H54 (cell line): ENCODE data around the gene OR1I1.
"Not testable (repeated sequence)": the region's sequence is repeated elsewhere in the genome, so short reads cannot be mapped to it uniquely, and the experiment has no call there.

Experiments used
- DNase-seq: peaks from one replicate; pipeline ENCODE4 v3.0.0; 2011; ENCODE audit warnings: low spot score, mixed read lengths; ENCODE audit not compliant: insufficient read length
- FAIRE-seq: peaks from 3 replicates; lab custom pipeline; 2011; peaks lifted over from hg19 to GRCh38; lab: Jason Lieb, UNC
- POLR2A ChIP-seq: IDR thresholded peaks from 2 replicates; pipeline ENCODE4 v1.6.1; 2011; ENCODE audit warnings: low read depth, mild to moderate bottlenecking, low read length

The OR1I1 gene, protein sequence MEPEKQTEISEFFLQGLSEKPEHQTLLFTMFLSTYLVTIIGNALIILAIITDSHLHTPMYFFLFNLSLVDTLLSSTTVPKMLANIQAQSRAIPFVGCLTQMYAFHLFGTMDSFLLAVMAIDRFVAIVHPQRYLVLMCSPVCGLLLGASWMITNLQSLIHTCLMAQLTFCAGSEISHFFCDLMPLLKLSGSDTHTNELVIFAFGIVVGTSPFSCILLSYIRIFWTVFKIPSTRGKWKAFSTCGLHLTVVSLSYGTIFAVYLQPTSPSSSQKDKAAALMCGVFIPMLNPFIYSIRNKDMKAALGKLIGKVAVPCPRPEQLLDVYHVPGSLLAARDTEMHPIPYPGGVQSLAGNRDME

DNA sequence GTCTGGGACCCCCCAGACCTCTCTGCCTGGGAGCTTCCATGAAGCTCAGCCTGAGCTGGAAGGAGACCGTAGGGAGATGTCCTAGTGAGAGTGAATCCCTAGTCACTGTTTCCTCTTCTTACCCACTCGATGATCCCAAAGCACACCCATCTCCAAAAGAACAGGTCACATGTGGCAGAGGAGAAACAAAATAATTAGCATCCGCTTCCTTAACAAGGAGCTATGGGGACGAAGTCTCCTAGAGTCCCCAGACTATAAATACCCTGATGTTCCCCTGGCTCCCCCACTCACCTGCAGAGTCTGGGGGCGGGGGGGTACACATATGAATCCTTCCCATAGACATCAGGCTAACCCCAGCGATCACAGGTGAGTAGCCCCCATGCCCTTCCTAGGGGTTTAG, at the start of gene OR1I1:
Gene OR1I1, plus strand, starts transcription at position 301 of the 400 bp plus-strand sequence. CDS start 4,855 bp downstream, outside the sequence.
- FAIRE-seq (no peak), DNase-seq (no peak)
- no peak for TF ChIP-seq POLR2A

DNA sequence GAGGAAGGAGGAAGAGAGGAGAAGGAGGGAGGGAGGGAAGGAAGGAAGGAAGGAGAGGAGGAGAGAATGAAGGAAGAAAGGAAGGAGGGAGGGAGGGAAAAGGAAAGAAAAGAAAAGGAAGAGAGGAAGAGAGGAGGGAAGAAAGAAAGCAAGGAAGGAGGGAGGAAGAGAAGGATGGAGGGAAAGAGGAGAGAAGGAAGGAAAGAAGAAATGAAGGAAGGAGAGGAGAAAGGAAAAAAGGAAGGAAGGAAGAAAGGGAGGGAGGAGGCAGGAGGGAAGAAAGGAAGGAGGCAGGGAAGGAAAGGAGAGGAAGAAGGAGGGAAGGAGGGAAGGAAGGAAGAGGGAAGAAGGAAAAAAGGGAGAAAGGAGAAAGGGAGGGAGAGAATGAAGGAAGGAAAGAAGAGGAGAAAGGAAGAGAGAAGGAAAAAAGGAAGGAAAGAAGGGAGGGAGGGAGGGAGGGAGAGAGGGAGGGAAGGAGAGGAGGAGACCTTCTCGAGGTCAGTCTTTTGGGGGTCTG, 46.2 kb upstream of the OR1I1 start:
- no peak for FAIRE-seq

DNA sequence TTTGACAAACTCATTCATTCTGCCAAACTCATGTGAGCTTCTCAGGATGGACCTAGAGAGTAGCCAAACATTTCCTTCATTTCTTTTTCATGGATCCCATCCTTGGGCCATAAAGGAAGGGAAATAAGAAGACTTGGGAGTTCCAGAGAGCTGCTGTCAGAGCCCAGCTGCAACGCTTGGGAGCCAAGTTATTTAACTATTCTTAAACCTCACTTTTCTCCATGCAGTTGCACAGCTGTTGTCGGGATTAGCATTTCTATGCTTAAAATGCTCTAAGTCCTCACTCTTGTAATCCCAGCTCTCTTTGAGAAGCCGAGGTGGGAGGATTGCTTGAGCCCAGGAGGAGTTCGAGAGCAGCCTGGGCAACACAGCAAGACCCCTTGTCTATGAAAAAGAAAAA, 44.4 kb upstream of the OR1I1 start:
- FAIRE-seq, result no peak

More for the DNA sequence above, 46.2 kb upstream of the OR1I1 start:
- no peak for TF ChIP-seq POLR2A
- no peak for DNase-seq

DNA sequence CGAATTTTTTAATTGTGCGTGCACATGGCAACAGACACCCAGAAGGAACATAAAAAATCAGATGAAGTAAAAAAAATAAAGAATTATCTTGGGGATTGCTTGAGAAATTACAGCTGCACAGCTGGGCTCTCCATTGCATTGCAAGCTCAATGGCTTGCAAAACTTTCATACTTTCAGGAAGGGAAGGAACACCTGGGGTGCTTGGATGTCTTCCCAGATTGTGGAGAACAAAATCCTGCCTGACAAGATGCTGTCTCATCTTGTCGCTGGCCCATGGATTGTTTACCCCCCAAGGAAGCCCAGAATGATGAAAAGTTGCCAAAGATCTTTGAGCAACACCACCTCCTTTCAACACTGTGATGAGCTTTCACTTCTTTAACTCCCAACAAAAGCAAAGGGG, 43.7 kb upstream of the OR1I1 start:
- no peak for FAIRE-seq
- no peak for TF ChIP-seq POLR2A
- DNase-seq, result no peak

More for the DNA sequence above, 44.4 kb upstream of the OR1I1 start:
- DNase-seq, result no peak
- no peak for TF ChIP-seq POLR2A

DNA sequence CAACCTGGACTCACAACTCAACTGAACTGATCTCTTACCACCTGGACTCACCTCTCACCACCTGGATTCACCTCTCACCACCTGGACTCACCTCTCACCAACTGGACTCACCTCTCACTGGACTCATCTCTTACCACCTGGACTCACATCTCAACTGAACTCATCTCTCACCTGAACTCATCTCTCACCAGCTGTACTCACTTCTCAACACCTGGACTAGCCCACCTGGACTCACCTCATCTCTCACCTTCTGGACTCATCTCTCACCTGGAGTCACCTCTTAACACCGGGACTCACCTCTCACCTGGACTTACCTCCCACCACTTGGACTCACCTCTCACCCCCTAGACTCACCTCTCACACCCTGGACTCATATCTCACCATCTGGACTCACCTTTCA, 40.0 kb upstream of the OR1I1 start:
- no peak for TF ChIP-seq POLR2A
- FAIRE-seq, result no peak
- no peak for DNase-seq

DNA sequence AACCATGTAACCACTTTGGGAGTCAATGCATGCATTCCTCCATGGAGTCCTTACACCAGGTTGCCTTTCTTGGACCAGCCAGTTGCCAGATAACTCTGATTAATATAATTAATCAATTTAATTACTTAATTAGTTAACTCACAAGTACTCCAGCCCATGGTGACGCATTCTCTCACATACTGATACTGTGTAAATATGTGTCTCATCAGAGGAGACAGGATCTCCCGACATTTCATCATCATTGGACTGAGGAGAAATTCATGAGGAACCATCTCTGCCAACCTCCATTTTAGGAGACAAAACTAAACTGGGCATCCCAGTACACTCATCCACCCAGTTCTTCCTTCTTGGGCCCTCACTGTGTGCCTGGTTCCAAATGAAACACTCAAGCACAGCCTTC, 39.2 kb upstream of the OR1I1 start:
- no peak for TF ChIP-seq POLR2A
- DNase-seq (no peak), FAIRE-seq (no peak)

DNA sequence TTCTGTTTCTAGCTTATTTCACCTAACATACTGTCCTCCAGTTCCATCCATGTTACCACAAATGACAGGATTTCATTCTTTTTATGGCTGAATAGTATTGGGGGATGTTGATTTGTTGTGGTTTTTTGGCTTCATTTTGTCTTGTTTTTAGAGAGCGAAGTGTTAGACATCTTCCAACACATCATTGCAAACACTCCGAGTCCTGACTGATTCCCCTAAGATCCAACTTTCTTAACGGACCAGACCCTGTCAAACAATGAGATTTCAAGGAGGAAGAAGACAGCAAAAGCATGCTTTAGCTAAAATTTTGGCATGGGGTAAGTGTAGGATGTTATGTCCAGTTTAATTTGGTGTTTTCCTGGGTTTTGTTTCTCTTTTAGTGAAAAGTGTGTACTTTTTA, 36.5 kb upstream of the OR1I1 start:
- DNase-seq (no peak), FAIRE-seq (no peak)
- TF ChIP-seq POLR2A, result no peak

DNA sequence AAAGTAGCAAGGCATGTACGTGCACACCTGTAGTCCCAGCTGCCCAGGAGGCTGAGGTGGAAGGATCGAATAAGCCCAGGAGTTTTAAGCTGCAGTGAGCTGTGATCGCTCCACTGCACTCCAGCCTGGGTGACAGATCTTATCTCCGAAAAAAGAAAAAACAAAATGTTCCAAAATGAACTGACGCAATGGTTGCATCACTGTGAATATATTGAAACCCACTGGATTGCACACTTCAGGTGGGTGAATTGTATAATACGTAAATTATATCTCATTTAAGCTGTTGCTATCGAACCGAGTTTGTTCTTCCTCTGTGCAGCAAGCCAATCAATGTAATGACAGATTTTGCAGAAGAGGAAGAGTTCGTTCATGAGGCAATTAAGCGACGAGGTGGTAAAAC, 34.3 kb upstream of the OR1I1 start:
- no peak for TF ChIP-seq POLR2A
- FAIRE-seq, result no peak
- DNase-seq, result no peak

DNA sequence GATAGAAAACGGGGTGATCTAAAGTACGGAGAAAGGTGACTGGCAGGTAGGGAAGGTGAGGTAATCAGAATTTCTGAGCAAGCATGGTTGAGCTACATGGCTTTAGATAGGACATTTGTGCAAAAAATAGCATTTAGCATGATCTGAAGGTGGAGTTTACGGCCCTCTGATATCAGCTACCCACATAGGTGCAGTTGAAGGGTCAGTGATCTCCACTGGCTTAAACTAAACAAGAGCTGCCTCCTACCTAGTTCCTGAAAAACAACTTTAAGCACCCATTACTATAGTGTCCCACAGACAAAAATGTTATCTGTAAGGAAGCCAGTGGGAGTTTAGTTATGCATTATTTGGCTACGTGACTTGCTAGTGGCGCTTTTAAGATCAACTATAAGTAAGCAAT, 33.9 kb upstream of the OR1I1 start:
- no peak for DNase-seq
- FAIRE-seq, result no peak
- no peak for TF ChIP-seq POLR2A

DNA sequence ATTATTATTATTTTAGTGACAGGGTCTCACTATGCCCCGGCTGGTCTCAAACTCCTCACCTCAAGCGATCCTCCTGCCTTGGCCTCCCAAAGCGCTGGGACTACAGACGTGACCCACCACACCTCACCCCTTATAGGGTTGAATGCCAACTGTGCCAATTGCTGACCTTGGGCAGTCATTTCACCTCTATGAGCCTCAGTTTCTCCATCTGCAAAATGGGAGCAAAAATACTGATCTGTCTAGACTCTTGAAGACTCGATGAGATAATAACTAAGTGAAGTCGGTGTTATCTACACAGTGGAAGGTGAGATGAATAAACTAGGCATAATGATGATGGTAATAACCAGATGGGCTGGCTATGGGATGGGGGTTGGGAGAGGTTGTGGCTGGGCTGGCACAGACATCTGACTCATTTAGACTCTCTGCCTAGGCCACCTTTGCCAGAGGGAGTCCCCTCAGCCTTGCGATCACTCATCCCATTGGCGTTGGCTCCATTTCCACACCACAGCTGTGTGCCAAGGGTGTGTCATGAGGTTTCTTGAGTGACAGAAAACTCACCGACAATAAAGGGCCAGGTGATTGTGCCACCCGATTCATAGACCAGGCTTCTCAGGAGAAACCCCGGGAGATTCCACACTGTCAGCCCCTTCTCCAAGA, 33.0 kb upstream of the OR1I1 start, which contains the start of gene CASP14:
Gene CASP14, plus strand, starts transcription at position 596 of the 657 bp plus-strand sequence. CDS start 2,772 bp downstream, outside the sequence.
- no peak for TF ChIP-seq POLR2A
- FAIRE-seq (no peak), DNase-seq (no peak)

DNA sequence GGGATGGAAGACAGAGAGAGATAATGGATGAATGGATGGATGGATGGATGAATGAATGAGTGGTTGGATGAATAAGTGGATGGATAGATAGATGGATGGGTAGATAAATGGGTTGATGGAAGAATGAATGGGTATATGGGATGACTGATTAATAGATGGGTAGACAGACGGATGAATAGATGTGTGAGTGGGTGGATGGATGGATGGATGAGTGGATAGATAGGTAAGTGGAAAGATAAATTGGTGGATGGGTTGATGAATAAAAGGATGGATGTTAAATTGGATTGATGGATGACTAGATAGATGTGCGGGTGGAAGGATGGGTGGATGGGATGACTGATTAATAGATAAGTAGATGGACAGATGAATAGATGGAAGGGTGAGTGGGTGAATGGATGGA, 31.4 kb upstream of the OR1I1 start:
- no peak for TF ChIP-seq POLR2A
- no peak for FAIRE-seq
- no peak for DNase-seq

DNA sequence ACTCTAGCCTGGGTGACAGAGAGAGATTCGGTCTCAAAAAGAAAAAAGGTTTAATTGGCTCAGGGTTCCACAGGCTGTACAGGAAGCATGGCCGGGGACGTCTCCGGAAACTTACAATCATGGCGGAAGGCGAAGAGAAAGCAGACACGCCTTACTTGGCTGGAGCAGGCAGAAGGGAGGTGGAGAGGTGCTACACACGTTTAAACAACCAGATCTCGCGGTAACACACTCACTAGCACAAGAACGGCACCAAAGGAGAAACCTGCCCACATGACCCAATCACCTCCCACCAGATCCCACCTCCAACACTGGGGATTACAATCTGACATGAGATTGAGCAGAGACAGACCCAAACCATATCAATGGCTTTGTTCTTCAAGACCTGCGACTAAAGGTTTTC, 20.0 kb upstream of the OR1I1 start:
- no peak for TF ChIP-seq POLR2A
- FAIRE-seq (no peak), DNase-seq (no peak)

DNA sequence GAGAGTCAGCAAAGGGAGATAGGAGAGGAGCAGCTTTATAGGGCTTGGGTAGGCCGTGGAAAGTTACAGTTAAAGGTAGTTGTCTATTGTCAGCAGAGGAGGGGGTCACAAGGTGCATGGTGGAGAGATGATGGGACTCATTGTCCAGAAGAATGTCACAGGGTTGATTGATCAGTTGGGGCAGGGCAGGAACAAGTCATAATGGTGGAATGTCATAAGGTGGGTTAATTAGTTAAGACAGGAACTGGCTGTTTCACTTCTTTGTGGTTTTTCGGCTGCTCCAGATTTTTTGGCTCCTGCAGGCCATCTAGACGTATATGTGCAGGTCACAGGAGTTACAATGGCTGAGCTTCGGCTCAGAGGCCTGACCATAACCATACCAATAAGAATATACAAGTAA, 11.6 kb upstream of the OR1I1 start:
- DNase-seq, FAIRE-seq: not testable (repeated sequence)

DNA sequence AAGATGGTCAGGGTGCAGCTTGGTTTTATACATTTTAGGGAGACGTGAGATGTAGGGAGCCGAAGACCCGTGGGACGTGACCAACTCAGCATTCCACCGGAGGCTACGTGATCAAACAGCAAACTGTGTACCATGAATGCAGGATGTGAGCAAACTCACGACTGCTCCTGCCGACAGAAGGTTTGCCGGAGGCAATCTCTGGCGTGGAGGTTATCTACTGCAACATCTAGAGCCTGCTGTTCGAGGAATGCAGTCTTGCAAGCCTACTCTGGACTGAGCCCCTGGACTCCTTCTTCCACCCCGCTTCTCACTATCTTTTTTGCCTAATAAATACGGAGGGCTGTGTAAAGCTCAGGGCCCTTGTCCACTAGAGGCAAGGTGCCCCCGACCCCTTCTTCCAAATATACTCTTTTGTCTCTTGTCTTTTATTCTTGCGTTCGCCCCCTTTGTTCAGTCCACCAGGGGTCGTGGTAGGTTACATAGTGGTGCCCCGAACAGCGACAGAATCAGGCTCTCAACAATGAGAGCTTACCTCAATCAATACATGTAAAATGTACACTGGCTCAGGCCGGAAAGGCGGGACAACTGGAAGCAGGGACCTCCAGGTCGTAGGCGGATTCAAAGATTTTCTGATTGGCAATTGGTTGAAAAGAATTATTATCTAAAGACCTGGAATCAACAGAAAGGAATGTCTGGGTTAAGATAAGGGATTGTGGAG, 8.9 kb upstream of the OR1I1 start:
- DNase-seq, result no peak
- no peak for TF ChIP-seq POLR2A
- FAIRE-seq, result no peak

DNA sequence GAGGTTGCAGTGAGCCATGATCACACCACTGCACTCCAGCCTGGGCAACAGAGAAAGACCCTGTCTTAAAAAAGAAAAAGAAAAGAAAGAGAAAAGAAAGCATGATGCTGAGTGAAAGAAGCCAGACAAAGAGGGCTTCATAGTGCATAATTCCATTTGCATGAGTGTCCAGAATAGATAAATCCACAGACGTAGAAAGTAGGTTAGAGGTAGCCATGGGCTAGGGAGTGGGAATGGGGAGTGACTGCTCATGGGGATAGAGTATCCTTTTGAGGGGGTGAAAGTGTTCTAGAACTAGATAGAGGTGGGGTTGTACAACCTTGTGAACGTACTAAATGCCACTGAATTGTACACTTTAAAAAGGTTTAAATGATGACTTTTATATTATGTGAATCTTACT, 7.6 kb upstream of the OR1I1 start:
- no peak for FAIRE-seq
- no peak for DNase-seq
- no peak for TF ChIP-seq POLR2A
